Activated naive CD4-positive, alpha-beta T cell treated with anti-CD3 and anti-CD28 coated beads, Interleukin-2, amount 50 U/mL, for 16 hours (primary cell): ENCODE data around the gene FAM241B.

Experiments used
- DNase-seq: peaks from one replicate; pipeline ENCODE4 v3.0.0-alpha.2; 2020

Gene FAM241B

GRCh38 chr10:69649786-69650550 lies 19.9 kb downstream of the FAM241B start:
- DNase-seq: no peak

GRCh38 chr10:69650589-69651261 lies 20.7 kb downstream of the FAM241B start:
- DNase-seq: no peak

GRCh38 chr10:69651362-69651761 lies 21.3 kb downstream of the FAM241B start:
- no peak for DNase-seq

GRCh38 chr10:69652111-69652856 lies 22.2 kb downstream of the FAM241B start:
- no peak for DNase-seq

- no peak for DNase-seq
Observed at GRCh38 chr10:69652857-69653199, 22.8 kb downstream of the FAM241B start.

GRCh38 chr10:69653561-69653960 lies 23.5 kb downstream of the FAM241B start:
- DNase-seq: no peak

GRCh38 chr10:69655124-69655867 lies 25.2 kb downstream of the FAM241B start:
- DNase-seq: no peak

GRCh38 chr10:69655868-69656555 lies 26.0 kb downstream of the FAM241B start:
- no peak for DNase-seq

GRCh38 chr10:69656742-69657269 lies 26.8 kb downstream of the FAM241B start:
- no peak for DNase-seq

- no peak for DNase-seq
Observed at GRCh38 chr10:69657430-69657829, 27.4 kb downstream of the FAM241B start.

- DNase-seq: no peak
Observed at GRCh38 chr10:69657866-69658265, 27.8 kb downstream of the FAM241B start.

GRCh38 chr10:69659241-69660038 lies 29.4 kb downstream of the FAM241B start:
- no peak for DNase-seq

GRCh38 chr10:69660296-69660695 lies 30.2 kb downstream of the FAM241B start:
- DNase-seq: no peak

GRCh38 chr10:69661414-69662172 lies 31.5 kb downstream of the FAM241B start:
- DNase-seq: no peak

- no peak for DNase-seq
Observed at GRCh38 chr10:69662173-69662877, 32.3 kb downstream of the FAM241B start.

- DNase-seq: no peak
Observed at GRCh38 chr10:69662901-69663300, 32.9 kb downstream of the FAM241B start.

- DNase-seq: no peak
Observed at GRCh38 chr10:69663369-69663947, 33.4 kb downstream of the FAM241B start.

- no peak for DNase-seq
Observed at GRCh38 chr10:69665474-69666320, 35.6 kb downstream of the FAM241B start.

- no peak for DNase-seq
Observed at GRCh38 chr10:69666756-69667155, 36.7 kb downstream of the FAM241B start.
